Activated B cell treated with CpG ODN at 0.5 μM for 24 hours (primary cell): ENCODE results near the gene GIPC3. TPM values are rescaled to one million over a fixed set of nuclear protein-coding genes. Genes with fewer than 3 reads are reported as not detected.

ENCODE experiments used
- ATAC-seq: fragments of 200-7000 bp; cut with Tn5 transposase; one replicate; pipeline ENCODE4 v1.10.0; 2021; ENCODE audit warnings: low read depth, mild to moderate bottlenecking, moderate library complexity
- CTCF ChIA-PET: fragments of 350-600 bp; sonication (Branson Sonifier 250); formaldehyde crosslinking; loops from one replicate; lab custom pipeline; 2021; ENCODE audit warnings: antibody characterized with exemption; lab: Charles Lee
- POLR2A ChIA-PET: fragments of 350-600 bp; sonication (Branson Sonifier 250); formaldehyde crosslinking; loops from one replicate; lab custom pipeline; 2021; ENCODE audit warnings: antibody characterized with exemption; lab: Charles Lee
- DNase-seq: peaks from one replicate; pipeline ENCODE4 v3.0.0; 2022
- H3K27ac Mint-ChIP-seq: one replicate; pipeline ENCODE4 v1.8.0; 2020; ENCODE audit warnings: mixed read lengths
- H3K27me3 Mint-ChIP-seq: one replicate; pipeline ENCODE4 v1.8.0; 2021; ENCODE audit warnings: mixed read lengths
- H3K36me3 Mint-ChIP-seq: one replicate; pipeline ENCODE4 v1.8.0; 2021; ENCODE audit warnings: low read depth, mixed read lengths
- H3K4me1 Mint-ChIP-seq: one replicate; pipeline ENCODE4 v1.8.0; 2021; ENCODE audit warnings: mixed read lengths
- H3K4me3 Mint-ChIP-seq: one replicate; pipeline ENCODE4 v1.8.0; 2020; ENCODE audit warnings: mild to moderate bottlenecking, mixed read lengths
- H3K9me3 Mint-ChIP-seq: one replicate; pipeline ENCODE4 v1.8.0; 2020; ENCODE audit warnings: mixed read lengths
- intact Hi-C: fragments of 100-400 bp; cut with micrococcal nuclease; formaldehyde crosslinking; loops from one replicate; pipeline ENCODE4 v1.15.1; 2024
- total RNA-seq: library from RNA; stranded (reverse); gene quantifications from 2 replicates; pipeline ENCODE4 v1.2.3, GENCODE V29; 2022
- TF ChIP-seq, protein P1 (sequence below): fragments of 200-600 bp; IDR thresholded peaks from one replicate; pipeline ENCODE4 v1.8.0; 2022; ENCODE audit warnings: antibody characterized with exemption, mild to moderate bottlenecking

The GIPC3 gene
- total RNA-seq, 1 donor from 2014 or later: 0.29 TPM

DNA sequence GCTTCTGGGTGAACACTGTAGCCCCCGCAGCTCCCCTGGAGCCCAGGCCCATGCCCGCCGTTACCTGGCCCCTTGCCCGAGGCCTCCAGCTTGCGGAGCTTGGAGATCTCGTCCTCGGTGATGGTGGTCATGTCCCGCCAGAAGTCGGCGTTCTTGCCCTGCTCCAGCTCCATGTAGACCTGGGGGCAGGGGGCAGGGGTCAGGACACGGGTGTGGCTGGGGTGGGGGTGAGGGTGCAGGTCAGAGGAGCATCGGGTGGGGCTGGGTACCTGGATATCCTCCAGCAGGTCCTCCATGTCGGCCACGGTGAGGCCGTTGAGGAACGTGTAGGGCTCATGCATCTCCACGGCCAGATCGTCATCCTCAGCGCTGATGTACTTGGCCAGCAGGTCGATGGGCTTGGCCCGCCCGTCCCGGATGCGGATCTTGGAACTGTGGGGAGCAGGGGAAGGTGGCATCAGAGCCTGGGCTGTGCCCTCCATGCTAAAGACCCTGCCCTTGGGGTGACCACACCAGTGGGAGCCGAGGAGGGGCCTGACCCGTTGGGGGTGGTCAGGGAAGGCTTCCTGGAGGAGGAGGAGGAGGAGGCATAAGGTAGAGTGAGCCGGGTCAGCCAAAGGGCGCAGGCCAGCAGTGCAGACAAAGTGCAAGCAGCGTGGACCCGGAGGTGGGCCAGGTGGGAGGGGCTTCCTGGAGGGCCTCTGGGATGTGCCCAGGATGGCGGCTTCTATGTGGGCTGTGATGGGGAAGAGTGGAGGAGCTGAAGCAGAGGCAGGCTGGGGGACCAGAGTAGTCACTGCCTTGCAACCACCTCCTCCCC lies 33.7 kb downstream of the GIPC3 start:
- ChIA-PET POLR2A (interaction anchor here (0.6 kb wide), 1 partner anchor 19 kb away, joined by 4 read pairs; no protein-coding TSS in a partner anchor), CTCF (interaction anchor here (0.7 to 1.0 kb wide), 2 partner anchors 9 to 34 kb away, joined by 3 read pairs; partner anchors contain the start of gene GIPC3)
- H3K4me3 Mint-ChIP-seq: no peak overlapping the region
- no peak overlapping the region for H3K27ac Mint-ChIP-seq
- peaks cover 15% of the 10 kb centered on the region for H3K4me1 Mint-ChIP-seq
- intact Hi-C loops: loop anchor here (1.0 kb wide), 2 partner anchors 33 to 74 kb away; no protein-coding TSS in a partner anchor
- DNase-seq: no peak
- H3K36me3 Mint-ChIP-seq: peaks cover 41% of the 10 kb centered on the region
- H3K27me3 Mint-ChIP-seq: no peaks in the 10 kb centered on the region
- H3K9me3 Mint-ChIP-seq: no peaks in the 10 kb centered on the region
- no peak for ATAC-seq
- TF ChIP-seq, protein P1, sequence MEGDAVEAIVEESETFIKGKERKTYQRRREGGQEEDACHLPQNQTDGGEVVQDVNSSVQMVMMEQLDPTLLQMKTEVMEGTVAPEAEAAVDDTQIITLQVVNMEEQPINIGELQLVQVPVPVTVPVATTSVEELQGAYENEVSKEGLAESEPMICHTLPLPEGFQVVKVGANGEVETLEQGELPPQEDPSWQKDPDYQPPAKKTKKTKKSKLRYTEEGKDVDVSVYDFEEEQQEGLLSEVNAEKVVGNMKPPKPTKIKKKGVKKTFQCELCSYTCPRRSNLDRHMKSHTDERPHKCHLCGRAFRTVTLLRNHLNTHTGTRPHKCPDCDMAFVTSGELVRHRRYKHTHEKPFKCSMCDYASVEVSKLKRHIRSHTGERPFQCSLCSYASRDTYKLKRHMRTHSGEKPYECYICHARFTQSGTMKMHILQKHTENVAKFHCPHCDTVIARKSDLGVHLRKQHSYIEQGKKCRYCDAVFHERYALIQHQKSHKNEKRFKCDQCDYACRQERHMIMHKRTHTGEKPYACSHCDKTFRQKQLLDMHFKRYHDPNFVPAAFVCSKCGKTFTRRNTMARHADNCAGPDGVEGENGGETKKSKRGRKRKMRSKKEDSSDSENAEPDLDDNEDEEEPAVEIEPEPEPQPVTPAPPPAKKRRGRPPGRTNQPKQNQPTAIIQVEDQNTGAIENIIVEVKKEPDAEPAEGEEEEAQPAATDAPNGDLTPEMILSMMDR: no peak

DNA sequence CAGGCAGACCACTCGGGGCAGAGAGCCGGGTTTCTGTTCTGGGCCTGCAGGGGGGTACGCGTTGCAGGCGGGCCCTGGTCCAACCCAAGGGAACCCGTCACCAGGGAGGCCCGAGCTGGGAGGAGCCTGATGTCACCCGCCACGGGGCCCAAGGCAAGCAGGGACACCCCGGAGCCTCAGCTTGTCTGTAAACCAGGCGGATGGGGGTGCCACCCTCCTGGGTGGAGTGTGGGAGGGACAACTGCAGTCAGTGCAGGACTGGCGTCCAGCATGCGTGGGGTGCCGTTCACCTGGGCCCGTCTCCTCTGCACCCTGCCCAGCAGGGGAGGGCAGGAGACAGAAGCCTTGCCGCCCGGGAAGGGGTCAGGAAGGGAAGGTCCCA lies 34.3 kb downstream of the GIPC3 start:
- Mint-ChIP-seq H3K4me3 (no peak overlapping the region), H3K36me3 (peaks cover 42% of the 10 kb centered on the region), H3K27ac (no peak overlapping the region), H3K27me3 (no peaks in the 10 kb centered on the region), H3K9me3 (no peaks in the 10 kb centered on the region), H3K4me1 (peaks cover 21% of the 10 kb centered on the region)
- ChIA-PET CTCF (no interaction called here), POLR2A (no interaction called here)
- intact Hi-C loops: no loop called here
- ATAC-seq: no peak
- TF ChIP-seq, protein P1: no peak
- no peak for DNase-seq

DNA sequence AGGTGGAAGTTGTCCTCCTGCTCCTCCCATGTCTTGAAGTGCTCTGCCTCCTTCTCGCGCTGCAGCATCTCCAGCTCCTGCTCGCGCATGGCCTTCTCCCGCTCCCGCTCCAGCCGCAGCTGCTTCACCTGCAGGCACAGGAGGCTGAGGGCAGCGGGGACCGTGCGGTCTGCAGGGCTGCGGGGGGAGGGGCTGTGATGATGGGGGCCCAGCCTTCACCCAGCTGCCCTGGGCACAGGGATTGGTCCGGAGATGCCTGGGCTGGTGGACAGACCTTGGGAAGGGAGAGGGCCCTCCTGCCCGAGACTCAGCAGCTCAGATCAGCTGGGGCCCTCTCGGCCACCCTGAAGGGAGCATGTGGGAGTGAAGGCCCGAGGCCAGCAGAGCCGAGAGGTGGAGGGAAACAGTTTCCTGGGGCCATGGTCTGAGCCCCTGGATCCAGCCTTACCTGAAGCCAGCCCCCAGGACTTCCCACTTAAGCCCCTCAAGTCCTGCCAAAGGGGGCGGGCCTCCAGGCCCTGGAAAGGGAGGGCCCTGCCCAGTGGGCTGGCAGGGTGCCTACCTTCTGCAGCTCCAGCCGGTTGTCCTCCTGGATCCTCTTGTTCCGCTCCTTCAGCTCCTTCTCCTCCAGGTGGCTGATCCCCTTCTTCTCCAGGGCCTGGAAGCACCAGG lies 35.0 kb downstream of the GIPC3 start:
- no peak for ATAC-seq
- no peak for DNase-seq
- TF ChIP-seq, protein P1: no peak
- no peaks in the 10 kb centered on the region for H3K27me3 Mint-ChIP-seq
- intact Hi-C loops: no loop called here
- no peak overlapping the region for H3K27ac Mint-ChIP-seq
- H3K36me3 Mint-ChIP-seq: peaks cover 40% of the 10 kb centered on the region
- H3K4me3 Mint-ChIP-seq: no peak overlapping the region
- ChIA-PET POLR2A (no interaction called here), CTCF (no interaction called here)
- no peaks in the 10 kb centered on the region for H3K9me3 Mint-ChIP-seq
- H3K4me1 Mint-ChIP-seq: peaks cover 24% of the 10 kb centered on the region

DNA sequence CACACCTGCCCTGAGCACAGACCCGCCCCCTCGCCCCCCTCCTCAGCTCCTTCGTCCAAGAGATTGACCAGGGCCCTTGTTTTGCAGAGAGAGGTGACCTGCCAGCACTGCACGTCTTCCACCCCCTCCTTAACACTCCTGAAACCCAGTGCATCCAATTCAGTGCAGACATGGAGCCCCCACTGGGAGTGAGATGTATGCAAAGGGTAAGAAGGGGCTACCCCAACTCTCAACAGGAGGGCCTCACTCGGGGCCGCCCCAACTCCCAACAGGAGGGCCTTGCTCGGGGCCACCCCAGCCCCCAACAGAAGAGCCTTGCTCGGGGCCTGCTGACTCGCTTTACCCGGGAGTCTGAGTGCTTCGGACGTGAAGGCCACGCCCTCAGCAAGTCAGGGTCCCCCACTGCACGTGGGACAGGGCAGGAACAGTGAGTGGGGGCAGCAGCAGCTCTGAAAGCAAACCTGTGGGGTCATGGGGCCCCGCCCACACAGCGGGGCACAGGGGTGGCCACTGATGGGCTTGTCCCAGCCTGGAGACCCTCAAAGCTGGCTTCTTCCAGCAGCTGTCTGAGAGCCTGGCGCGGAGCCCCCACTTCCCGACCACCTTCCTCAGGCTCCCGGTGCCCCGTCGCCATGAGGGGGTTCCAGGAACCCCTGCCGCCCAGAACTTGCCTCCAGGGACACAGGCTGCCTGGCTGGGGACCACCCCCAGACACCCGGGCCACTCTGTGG lies 35.7 kb downstream of the GIPC3 start:
- Mint-ChIP-seq H3K36me3 (peaks cover 37% of the 10 kb centered on the region), H3K27ac (no peak overlapping the region), H3K27me3 (no peaks in the 10 kb centered on the region), H3K4me3 (no peak overlapping the region), H3K4me1 (peaks cover 31% of the 10 kb centered on the region), H3K9me3 (no peaks in the 10 kb centered on the region)
- ChIA-PET CTCF (no interaction called here), POLR2A (no interaction called here)
- DNase-seq (no peak), ATAC-seq (no peak)
- TF ChIP-seq, protein P1: no peak
- intact Hi-C loops: no loop called here

DNA sequence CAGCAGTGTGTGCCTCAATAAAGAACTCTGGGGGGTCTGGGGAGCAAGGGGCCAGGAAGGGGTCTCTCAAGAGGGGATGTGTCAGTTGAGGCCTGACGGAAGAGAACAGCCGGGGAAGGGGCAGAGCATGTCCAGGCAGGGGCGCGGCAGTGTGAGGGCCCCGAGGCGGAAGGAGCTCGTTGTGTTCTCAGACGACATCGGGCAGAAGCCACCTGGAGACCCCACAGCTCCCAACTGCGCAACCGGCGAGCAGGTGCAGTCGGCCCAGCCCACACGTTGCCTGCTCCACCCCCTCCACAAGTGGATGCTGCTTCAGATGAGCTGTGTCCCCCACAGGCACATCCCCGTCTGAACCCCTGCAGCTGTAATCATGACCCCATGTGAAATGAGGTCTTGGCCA lies 36.4 kb downstream of the GIPC3 start:
- ChIA-PET CTCF (no interaction called here), POLR2A (interaction anchor here (0.6 to 0.7 kb wide), 2 partner anchors 60 to 74 kb away, joined by 5 to 8 read pairs; no protein-coding TSS in a partner anchor)
- H3K27me3 Mint-ChIP-seq: no peaks in the 10 kb centered on the region
- H3K9me3 Mint-ChIP-seq: no peaks in the 10 kb centered on the region
- H3K4me1 Mint-ChIP-seq: peaks cover 37% of the 10 kb centered on the region
- ATAC-seq (no peak), DNase-seq (no peak)
- peaks cover 40% of the 10 kb centered on the region for H3K36me3 Mint-ChIP-seq
- H3K4me3 Mint-ChIP-seq: no peak overlapping the region
- intact Hi-C loops: no loop called here
- TF ChIP-seq, protein P1: no peak
- no peak overlapping the region for H3K27ac Mint-ChIP-seq
